GOT3 (cell line): Measurements from ENCODE around the gene TBC1D22B.
"Not testable (repeated sequence)": the region's sequence is repeated elsewhere in the genome, so short reads cannot be mapped to it uniquely, and the experiment has no call there.

Experiments used
- DNase-seq: peaks from one replicate; lab custom pipeline; 2025; ENCODE audit warnings: mixed read lengths; lab: John Stamatoyannopoulos, UW

TBC1D22B gene

DNA sequence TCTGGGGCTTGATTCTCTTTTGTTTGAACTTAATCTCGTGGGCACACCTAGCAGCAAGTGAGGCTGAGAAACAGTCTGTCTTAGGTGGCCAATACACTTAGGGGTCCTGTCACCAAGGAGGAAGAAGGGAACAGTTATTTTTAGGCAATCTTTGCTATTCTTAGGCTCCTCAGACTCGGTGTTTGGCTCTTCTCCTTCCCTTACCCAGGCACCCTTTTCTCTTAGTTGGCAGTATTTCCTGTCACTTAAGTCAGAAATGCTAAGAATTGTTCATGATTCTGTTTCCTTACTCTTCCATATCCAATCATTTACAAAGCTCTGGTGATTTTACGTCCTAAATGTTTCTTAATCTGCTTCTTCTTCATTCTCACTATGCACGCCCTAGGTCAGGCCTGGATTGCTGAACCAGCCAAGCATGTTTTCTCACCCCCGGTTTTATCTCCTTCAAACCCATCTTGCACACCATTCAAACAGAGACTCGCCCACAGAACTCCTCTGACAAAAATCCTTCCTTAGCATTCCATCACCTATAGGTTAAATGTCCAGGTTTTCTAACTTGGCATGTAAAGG is 45.6 kb downstream of the TBC1D22B start:
- DNase-seq, result no peak

GRCh38 chr6:37303891-37304503 is 46.4 kb downstream of the TBC1D22B start:
- DNase-seq, result no peak

- DNase-seq, result no peak
These were observed 47.2 kb downstream of the TBC1D22B start for GRCh38 chr6:37304766-37305165.

GRCh38 chr6:37305841-37306425 is 48.4 kb downstream of the TBC1D22B start:
- DNase-seq, result no peak

- no peak for DNase-seq
These were observed 49.2 kb downstream of the TBC1D22B start for GRCh38 chr6:37306624-37307222.

- DNase-seq, result not testable (repeated sequence)
These were observed 49.9 kb downstream of the TBC1D22B start for GRCh38 chr6:37307484-37307883.

- DNase-seq, result no peak
These were observed 50.7 kb downstream of the TBC1D22B start for GRCh38 chr6:37308069-37308815.

- DNase-seq, result no peak
These were observed 51.5 kb downstream of the TBC1D22B start for GRCh38 chr6:37309046-37309445.

DNA sequence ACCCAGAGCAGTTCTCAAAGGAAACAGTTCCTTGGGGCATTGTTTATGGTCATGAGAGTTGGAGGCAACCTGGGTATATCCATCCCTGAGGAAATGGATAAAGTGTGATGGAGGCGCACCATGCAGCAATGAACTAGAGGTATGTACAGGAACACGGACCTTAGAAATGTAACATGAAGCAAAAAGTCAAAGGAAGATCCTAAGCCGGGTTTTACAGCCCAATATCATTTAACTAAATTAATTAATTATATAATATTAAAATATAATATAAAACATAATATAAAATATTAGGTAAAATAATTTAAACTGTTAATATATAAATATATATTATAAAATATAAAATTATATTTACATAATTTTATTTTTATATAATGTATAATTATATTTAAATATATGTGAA is 52.1 kb downstream of the TBC1D22B start:
- DNase-seq, result no peak

DNA sequence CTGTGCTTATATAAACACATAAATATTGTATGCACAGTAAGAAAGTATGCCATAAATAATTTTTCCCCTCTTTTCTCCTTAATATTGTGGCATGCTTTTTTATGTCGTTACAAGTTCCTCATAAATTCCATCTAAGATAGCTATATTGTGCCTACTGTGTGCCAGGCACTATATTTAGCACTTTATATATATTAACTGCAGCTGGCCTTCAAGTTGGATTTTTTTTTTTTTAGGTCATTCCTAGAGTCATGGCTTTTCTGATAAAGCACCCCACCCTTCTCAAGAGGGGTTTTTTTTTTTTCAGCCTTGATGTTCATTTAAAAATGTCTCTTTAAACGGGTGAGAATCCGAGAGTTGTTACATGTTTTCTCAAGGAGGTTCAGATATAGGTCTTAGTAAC is 53.4 kb downstream of the TBC1D22B start:
- DNase-seq, result no peak

- no peak for DNase-seq
These were observed 54.3 kb downstream of the TBC1D22B start for GRCh38 chr6:37311741-37312473.

- DNase-seq, result no peak
These were observed 56.3 kb downstream of the TBC1D22B start for GRCh38 chr6:37313723-37314486.

- no peak for DNase-seq
These were observed 57.0 kb downstream of the TBC1D22B start for GRCh38 chr6:37314487-37315156.

GRCh38 chr6:37315157-37315515 is 57.6 kb downstream of the TBC1D22B start:
- no peak for DNase-seq

GRCh38 chr6:37316071-37316470 is 58.5 kb downstream of the TBC1D22B start:
- no peak for DNase-seq

- DNase-seq, result no peak
These were observed 59.9 kb downstream of the TBC1D22B start for GRCh38 chr6:37317312-37318038.

DNA sequence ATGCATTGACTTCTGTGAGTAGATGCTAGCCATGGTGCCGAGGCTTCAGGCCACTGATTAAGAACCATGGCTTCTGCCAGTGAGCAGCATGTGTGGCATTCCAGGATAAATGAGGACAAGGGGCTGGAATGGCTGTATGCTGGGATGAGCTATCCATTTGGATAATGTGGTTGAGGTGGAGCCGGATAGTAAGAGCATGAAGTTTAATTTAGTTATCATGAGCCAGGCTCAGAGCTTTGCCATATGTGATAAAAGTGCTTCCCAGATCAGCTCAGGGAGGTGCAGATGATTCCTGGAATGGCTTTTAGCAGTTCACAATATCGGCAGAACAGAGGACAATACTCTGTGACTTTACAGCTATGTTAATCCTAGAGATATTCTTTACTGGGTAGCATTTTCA is 61.6 kb downstream of the TBC1D22B start:
- no peak for DNase-seq

DNA sequence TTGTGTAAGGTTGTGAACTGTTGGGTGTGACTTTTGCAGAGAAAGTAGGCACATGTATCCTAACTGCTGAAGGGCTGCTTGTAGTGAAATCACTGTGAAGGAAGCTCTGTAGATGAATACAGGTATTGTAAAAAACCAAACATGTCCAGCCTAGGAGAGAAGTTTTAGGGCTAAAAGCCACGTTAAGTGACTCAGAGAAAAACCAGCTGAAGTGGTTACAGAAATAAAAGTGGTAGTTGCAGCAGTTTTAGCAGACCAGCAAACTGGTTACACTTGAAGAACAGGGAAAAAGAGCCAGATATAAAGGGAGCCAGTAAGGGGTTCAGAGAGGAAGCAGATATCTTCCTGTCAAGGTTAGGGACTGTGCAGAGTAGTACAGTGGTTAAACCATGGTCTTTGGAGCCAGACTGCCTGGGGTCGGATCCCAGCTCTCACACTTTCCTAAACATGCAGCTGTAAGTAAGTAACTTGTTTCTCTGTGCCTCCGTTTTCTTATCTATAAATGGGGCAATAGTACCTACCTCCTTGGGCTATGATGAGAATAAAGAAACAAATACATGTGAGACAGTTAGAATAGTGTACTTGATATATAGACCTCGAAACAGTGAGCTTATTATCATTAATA is 62.4 kb downstream of the TBC1D22B start:
- DNase-seq, result no peak

DNA sequence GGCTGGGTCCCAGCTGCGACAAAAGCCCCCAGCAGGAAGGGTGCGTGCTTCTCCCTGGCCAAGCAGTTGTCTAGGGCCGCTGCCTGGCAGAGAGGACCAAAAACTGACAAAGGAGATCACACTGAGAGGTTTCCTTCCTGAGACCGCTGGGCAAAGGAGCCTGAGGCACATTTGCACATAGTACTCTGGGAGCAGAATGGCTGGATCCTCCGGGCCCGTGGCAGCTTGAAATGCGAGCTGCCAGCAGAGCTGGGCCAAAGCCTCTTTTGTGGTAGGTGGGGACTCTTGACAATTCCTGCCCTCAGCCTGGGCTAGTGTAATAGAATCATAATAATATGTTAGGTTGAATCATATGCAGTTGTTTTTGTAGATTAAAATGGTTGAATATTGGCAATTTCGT is 63.1 kb downstream of the TBC1D22B start:
- DNase-seq, result no peak

- DNase-seq, result no peak
These were observed 63.5 kb downstream of the TBC1D22B start for GRCh38 chr6:37321101-37321500.
